ENCODE results near the gene GRID1.

The GRID1 gene

GRCh38 chr10:86264481-86265231, 101.9 kb downstream of the GRID1 start:
- Mint-ChIP-seq H3K27me3 (peaks cover 1% of the 10 kb centered on the region), H3K36me3 (no peaks in the 10 kb centered on the region), H3K9me3 (ENCODE audit: low read depth) (no peaks in the 10 kb centered on the region), H3K4me3 (no peak overlapping the region), H3K27ac (no peak overlapping the region), H3K4me1 (ENCODE audit: low read depth) (peaks cover 2% of the 10 kb centered on the region)

- H3K27ac Mint-ChIP-seq: no peak overlapping the region
- H3K27me3 Mint-ChIP-seq: peaks cover 1% of the 10 kb centered on the region
- H3K36me3 Mint-ChIP-seq: no peaks in the 10 kb centered on the region
- H3K9me3 Mint-ChIP-seq (ENCODE audit: low read depth): no peaks in the 10 kb centered on the region
- H3K4me1 Mint-ChIP-seq (ENCODE audit: low read depth): peaks cover 2% of the 10 kb centered on the region
- no peak overlapping the region for H3K4me3 Mint-ChIP-seq
Observed at GRCh38 chr10:86263907-86264306, 102.7 kb downstream of the GRID1 start.

GRCh38 chr10:86263209-86263608, 103.4 kb downstream of the GRID1 start:
- Mint-ChIP-seq H3K27ac (no peak overlapping the region), H3K27me3 (peaks cover 1% of the 10 kb centered on the region), H3K4me1 (ENCODE audit: low read depth) (peaks cover 2% of the 10 kb centered on the region), H3K4me3 (no peak overlapping the region), H3K36me3 (no peaks in the 10 kb centered on the region), H3K9me3 (ENCODE audit: low read depth) (no peaks in the 10 kb centered on the region)

DNA sequence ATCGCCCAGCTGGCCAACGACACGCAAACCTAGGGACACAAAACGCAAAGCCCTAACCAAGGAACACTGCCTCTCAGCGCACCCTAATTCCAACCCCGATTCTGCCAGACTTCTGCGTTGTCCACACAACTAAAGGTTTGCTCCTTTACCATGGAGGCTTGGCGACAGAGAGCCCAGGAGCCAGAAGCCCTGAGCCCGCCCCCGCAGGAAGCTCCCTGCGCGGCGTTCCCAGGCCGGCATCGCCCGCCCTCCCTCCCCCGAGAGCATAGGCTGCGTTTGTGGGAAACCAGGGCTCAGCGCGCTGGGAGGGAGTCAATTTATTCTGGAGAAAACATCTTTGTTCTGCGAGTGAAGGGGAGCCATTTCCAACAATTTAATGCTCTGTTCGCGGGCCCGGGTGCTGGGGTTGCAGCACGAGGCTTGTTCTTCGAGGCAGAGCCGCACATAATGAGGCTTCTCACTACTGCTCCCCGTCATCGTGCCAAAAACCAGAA, 103.9 kb downstream of the GRID1 start:
- Mint-ChIP-seq H3K36me3 (no peaks in the 10 kb centered on the region), H3K9me3 (ENCODE audit: low read depth) (no peaks in the 10 kb centered on the region), H3K4me3 (no peak overlapping the region), H3K4me1 (ENCODE audit: low read depth) (peaks cover 2% of the 10 kb centered on the region), H3K27me3 (peaks cover 1% of the 10 kb centered on the region), H3K27ac (no peak overlapping the region)

DNA sequence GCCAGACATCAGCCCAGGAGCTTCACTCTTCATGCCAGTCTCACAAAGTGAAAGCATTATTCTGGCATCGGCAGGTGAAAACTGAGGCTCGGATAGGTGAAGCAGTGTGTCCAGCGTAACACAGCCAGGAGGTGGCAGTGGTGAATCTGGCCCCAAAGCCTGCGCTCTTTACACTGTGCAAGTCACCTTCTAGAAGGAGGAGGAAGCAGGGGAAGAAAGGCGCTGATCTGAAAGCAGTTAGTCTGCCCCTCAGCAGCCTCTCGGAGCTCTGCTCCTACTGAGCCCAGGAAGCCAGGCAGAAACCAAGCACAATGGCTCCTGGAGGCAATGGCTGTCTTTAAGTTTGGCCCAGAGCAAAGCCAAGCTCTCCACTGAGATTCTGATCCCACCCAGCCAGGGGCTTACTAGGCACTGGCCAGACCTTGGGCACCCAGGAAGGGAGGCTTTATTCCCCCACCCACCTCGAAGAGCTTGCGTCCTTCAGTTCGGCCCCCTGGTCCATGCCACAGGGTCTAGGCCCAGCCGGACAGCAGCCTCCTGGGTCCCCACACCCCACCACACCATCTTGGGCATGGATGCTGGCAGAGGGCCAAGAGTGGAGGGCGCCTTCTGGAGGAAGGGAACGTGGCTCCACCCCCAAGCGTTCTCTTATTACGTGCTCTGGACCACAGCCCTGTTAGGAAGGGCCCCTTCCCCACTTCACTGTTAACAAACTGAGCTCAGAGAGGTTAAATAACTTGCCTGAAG, 104.5 kb downstream of the GRID1 start:
- Mint-ChIP-seq H3K27ac (no peak overlapping the region), H3K36me3 (no peaks in the 10 kb centered on the region), H3K4me3 (no peak overlapping the region), H3K4me1 (ENCODE audit: low read depth) (peaks cover 2% of the 10 kb centered on the region), H3K27me3 (peaks cover 1% of the 10 kb centered on the region), H3K9me3 (ENCODE audit: low read depth) (no peaks in the 10 kb centered on the region)

- Mint-ChIP-seq H3K9me3 (ENCODE audit: low read depth) (no peaks in the 10 kb centered on the region), H3K4me1 (ENCODE audit: low read depth) (peaks cover 2% of the 10 kb centered on the region), H3K36me3 (no peaks in the 10 kb centered on the region), H3K27me3 (peaks cover 1% of the 10 kb centered on the region), H3K27ac (no peak overlapping the region), H3K4me3 (no peak overlapping the region)
Observed at GRCh38 chr10:86261470-86261869, 105.1 kb downstream of the GRID1 start.

- Mint-ChIP-seq H3K4me1 (ENCODE audit: low read depth) (peaks cover 2% of the 10 kb centered on the region), H3K36me3 (no peaks in the 10 kb centered on the region), H3K4me3 (no peak overlapping the region), H3K9me3 (ENCODE audit: low read depth) (no peaks in the 10 kb centered on the region), H3K27me3 (peaks cover 3% of the 10 kb centered on the region), H3K27ac (no peak overlapping the region)
Observed at GRCh38 chr10:86260564-86260963, 106.0 kb downstream of the GRID1 start.

DNA sequence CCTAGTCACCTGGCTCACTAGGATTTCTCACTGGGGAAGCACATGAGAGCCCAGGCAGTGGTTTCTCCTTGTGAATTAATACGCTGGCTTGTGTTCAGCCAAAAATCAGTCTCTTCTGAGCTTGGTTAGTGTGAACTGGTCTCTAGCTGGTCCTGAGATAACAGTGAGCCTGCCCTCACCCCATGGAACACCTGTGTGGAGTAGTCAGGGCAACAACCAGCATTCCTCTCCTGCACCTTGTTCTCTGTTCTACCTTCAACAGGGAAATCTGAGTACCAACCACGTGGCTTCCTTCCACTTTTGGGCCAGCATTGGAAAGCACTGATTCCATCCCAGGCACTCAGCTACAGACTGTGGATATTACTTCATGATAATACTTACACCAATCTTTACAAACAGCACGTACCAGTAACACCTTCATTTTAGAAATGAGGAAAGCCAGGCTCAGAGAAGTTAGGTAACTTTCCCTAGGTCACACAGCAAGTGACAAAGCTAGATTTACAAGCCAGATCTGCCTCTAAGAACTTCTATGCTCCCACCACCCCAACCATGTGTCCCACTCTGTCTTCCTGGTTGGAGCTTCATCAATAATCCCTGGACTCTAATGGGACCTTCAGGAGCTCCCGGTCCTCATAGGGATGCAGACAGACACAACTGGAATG, 106.6 kb downstream of the GRID1 start:
- Mint-ChIP-seq H3K9me3 (ENCODE audit: low read depth) (no peaks in the 10 kb centered on the region), H3K36me3 (no peaks in the 10 kb centered on the region), H3K4me1 (ENCODE audit: low read depth) (peaks cover 2% of the 10 kb centered on the region), H3K27me3 (peaks cover 2% of the 10 kb centered on the region), H3K27ac (no peak overlapping the region), H3K4me3 (no peak overlapping the region)

- Mint-ChIP-seq H3K4me1 (ENCODE audit: low read depth) (peaks cover 2% of the 10 kb centered on the region), H3K4me3 (no peak overlapping the region), H3K9me3 (ENCODE audit: low read depth) (no peaks in the 10 kb centered on the region), H3K27me3 (peaks cover 2% of the 10 kb centered on the region), H3K36me3 (no peaks in the 10 kb centered on the region), H3K27ac (no peak overlapping the region)
Observed at GRCh38 chr10:86258941-86259340, 107.7 kb downstream of the GRID1 start.

GRCh38 chr10:86258499-86258898, 108.1 kb downstream of the GRID1 start:
- Mint-ChIP-seq H3K4me1 (ENCODE audit: low read depth) (peaks cover 2% of the 10 kb centered on the region), H3K36me3 (no peaks in the 10 kb centered on the region), H3K27ac (no peak overlapping the region), H3K4me3 (no peak overlapping the region), H3K27me3 (peaks cover 2% of the 10 kb centered on the region), H3K9me3 (ENCODE audit: low read depth) (no peaks in the 10 kb centered on the region)

- no peak overlapping the region for H3K4me3 Mint-ChIP-seq
- H3K27me3 Mint-ChIP-seq: peaks cover 2% of the 10 kb centered on the region
- no peak overlapping the region for H3K27ac Mint-ChIP-seq
- no peaks in the 10 kb centered on the region for H3K36me3 Mint-ChIP-seq
- peaks cover 2% of the 10 kb centered on the region for H3K4me1 Mint-ChIP-seq (ENCODE audit: low read depth)
- H3K9me3 Mint-ChIP-seq (ENCODE audit: low read depth): no peaks in the 10 kb centered on the region
Observed at GRCh38 chr10:86257683-86258082, 108.9 kb downstream of the GRID1 start.

GRCh38 chr10:86256690-86257315, 109.8 kb downstream of the GRID1 start:
- Mint-ChIP-seq H3K4me1 (ENCODE audit: low read depth) (peaks cover under 1% of the 10 kb centered on the region), H3K27ac (no peak overlapping the region), H3K27me3 (peaks cover 2% of the 10 kb centered on the region), H3K4me3 (no peak overlapping the region), H3K36me3 (no peaks in the 10 kb centered on the region), H3K9me3 (ENCODE audit: low read depth) (no peaks in the 10 kb centered on the region)

- H3K27me3 Mint-ChIP-seq: peaks cover 2% of the 10 kb centered on the region
- H3K36me3 Mint-ChIP-seq: no peaks in the 10 kb centered on the region
- H3K4me3 Mint-ChIP-seq: no peak overlapping the region
- no peak overlapping the region for H3K27ac Mint-ChIP-seq
- H3K9me3 Mint-ChIP-seq (ENCODE audit: low read depth): no peaks in the 10 kb centered on the region
- H3K4me1 Mint-ChIP-seq (ENCODE audit: low read depth): no peaks in the 10 kb centered on the region
Observed at GRCh38 chr10:86255405-86256251, 111.0 kb downstream of the GRID1 start.

GRCh38 chr10:86254526-86255174, 111.9 kb downstream of the GRID1 start:
- H3K27me3 Mint-ChIP-seq: peaks cover 2% of the 10 kb centered on the region
- H3K4me1 Mint-ChIP-seq (ENCODE audit: low read depth): no peaks in the 10 kb centered on the region
- H3K9me3 Mint-ChIP-seq (ENCODE audit: low read depth): no peaks in the 10 kb centered on the region
- no peak overlapping the region for H3K4me3 Mint-ChIP-seq
- no peak overlapping the region for H3K27ac Mint-ChIP-seq
- no peaks in the 10 kb centered on the region for H3K36me3 Mint-ChIP-seq

Measured in activated naive CD8-positive, alpha-beta T cell (primary cell).